ENCODE measurements around the gene ITGA1. TPM values are rescaled to one million over a fixed set of nuclear protein-coding genes. Genes with fewer than 3 reads are reported as not detected.
A peak's percentile ranks its signal among the peaks of the same experiment; 100 is the strongest.

ITGA1 gene
- polyA plus RNA-seq, 1 experiment = 148 TPM

- POLR2A ChIA-PET = no interaction called here
- H3K27me3 ChIP-seq (ENCODE audit: control insufficient read depth, insufficient read depth, low read length) = no peaks in the 10 kb centered on the region
- no peak overlapping the region for H3K27ac ChIP-seq (ENCODE audit: low read depth, low read length)
- no peak for DNase-seq (ENCODE audit: low read depth, low spot score)
- CTCF ChIA-PET = no interaction called here
- H3K4me3 ChIP-seq (ENCODE audit: low read depth, low read length) = no peak overlapping the region
- no peaks in the 10 kb centered on the region for H3K9me3 ChIP-seq (ENCODE audit: control insufficient read depth, insufficient read depth, low read length)
- no peak for TF ChIP-seq CTCF (IDR thresholded peaks at IDR 0.05; ENCODE audit: low read depth, low read length)
These were observed 41.9 kb downstream of the ITGA1 start for GRCh38 chr5:52829664-52830063.

- no peak for DNase-seq (ENCODE audit: low read depth, low spot score)
- no peak for TF ChIP-seq CTCF (IDR thresholded peaks at IDR 0.05; ENCODE audit: low read depth, low read length)
- CTCF ChIA-PET = no interaction called here
These were observed 42.9 kb downstream of the ITGA1 start for GRCh38 chr5:52830650-52831049.

GRCh38 chr5:52831786-52832511 lies 44.2 kb downstream of the ITGA1 start:
- CTCF ChIA-PET = interaction anchor here (1.0 to 1.4 kb wide), 2 partner anchors 84 kb away, joined by 3 to 9 read pairs; no protein-coding TSS in a partner anchor
- Histone ChIP-seq H3K9me3 (ENCODE audit: control insufficient read depth, insufficient read depth, low read length) (no peaks in the 10 kb centered on the region), H3K27ac (ENCODE audit: low read depth, low read length) (no peak overlapping the region), H3K27me3 (ENCODE audit: control insufficient read depth, insufficient read depth, low read length) (no peaks in the 10 kb centered on the region), H3K4me3 (ENCODE audit: low read depth, low read length) (no peak overlapping the region)
- no peak for TF ChIP-seq CTCF (IDR thresholded peaks at IDR 0.05; ENCODE audit: low read depth, low read length)
- DNase-seq (ENCODE audit: low read depth, low spot score) = no peak
- POLR2A ChIA-PET = no interaction called here

More at GRCh38 chr5:52830650-52831049, 42.9 kb downstream of the ITGA1 start:
- Histone ChIP-seq H3K27me3 (ENCODE audit: control insufficient read depth, insufficient read depth, low read length) (no peaks in the 10 kb centered on the region), H3K27ac (ENCODE audit: low read depth, low read length) (no peak overlapping the region), H3K4me3 (ENCODE audit: low read depth, low read length) (no peak overlapping the region), H3K9me3 (ENCODE audit: control insufficient read depth, insufficient read depth, low read length) (no peaks in the 10 kb centered on the region)
- POLR2A ChIA-PET = no interaction called here

GRCh38 chr5:52834320-52834719 lies 46.6 kb downstream of the ITGA1 start:
- Histone ChIP-seq H3K9me3 (ENCODE audit: control insufficient read depth, insufficient read depth, low read length) (no peaks in the 10 kb centered on the region), H3K4me3 (ENCODE audit: low read depth, low read length) (no peak overlapping the region), H3K27ac (ENCODE audit: low read depth, low read length) (no peak overlapping the region), H3K27me3 (ENCODE audit: control insufficient read depth, insufficient read depth, low read length) (no peaks in the 10 kb centered on the region)
- TF ChIP-seq CTCF (IDR thresholded peaks at IDR 0.05; ENCODE audit: low read depth, low read length) = no peak
- CTCF ChIA-PET = no interaction called here
- POLR2A ChIA-PET = interaction anchor here (0.6 kb wide), 1 partner anchor 22 kb away, joined by 8 read pairs; no protein-coding TSS in a partner anchor
- DNase-seq (ENCODE audit: low read depth, low spot score) = no peak

- no peak overlapping the region for H3K4me3 ChIP-seq (ENCODE audit: low read depth, low read length)
- ChIA-PET CTCF (no interaction called here), POLR2A (interaction anchor here (1.1 to 3.6 kb wide), 3 partner anchors 9 to 38 kb away, joined by 4 to 14 read pairs (median 6); no protein-coding TSS in a partner anchor)
- H3K27me3 ChIP-seq (ENCODE audit: control insufficient read depth, insufficient read depth, low read length) = no peaks in the 10 kb centered on the region
- no peak for TF ChIP-seq CTCF (IDR thresholded peaks at IDR 0.05; ENCODE audit: low read depth, low read length)
- peak overlapping the region; percentile 68 for H3K27ac ChIP-seq (ENCODE audit: low read depth, low read length)
- H3K9me3 ChIP-seq (ENCODE audit: control insufficient read depth, insufficient read depth, low read length) = no peaks in the 10 kb centered on the region
- DNase-seq (ENCODE audit: low read depth, low spot score) = no peak
These were observed 49.4 kb downstream of the ITGA1 start for GRCh38 chr5:52837068-52837467.
